Heart left ventricle (tissue), 13 donors: Measurements from ENCODE around the gene SCAND1.
A peak's percentile ranks its signal among the peaks of the same experiment; 100 is the strongest.

ENCODE experiments used
- POLR2A ChIP-seq, 2 donors: fragments of 450-650 bp; IDR thresholded peaks; one replicate each; pipeline ENCODE4 v1.6.1; 2017; ENCODE audit warnings: antibody characterized with exemption in 2 of 2, mild to moderate bottlenecking in 2 of 2, moderate library complexity in 2 of 2
- TF ChIP-seq, protein P1 (sequence below), 12 donors: fragments of 200-600 bp; sonication (generic) in 4 of 12; IDR thresholded peaks; one replicate each; pipeline versions ENCODE4 v1.5.0 to v1.8.0; 2018 to 2022; ENCODE audit warnings: antibody characterized with exemption in 12 of 12, mild to moderate bottlenecking in 5 of 12
- donor health status: ischemic (EF 13 %, LVEDD 7.1; RV severe dilation, severe dysfunction).
- donor health status: DM: no; HTN: yes; CAD: no.
- donor health status: DM: no; HTN: no; CAD: no.
- donor health status: ischemic (EF 25% LVEDD 6.9; RV normal size, moderate dysfunction).
- donor health status: ischemic (EF 25% LVEDD 5.7; RV mildly dilated, moderate dysfunction).
- donor health status: ischemic (EF 35%, LVEDD 5.7; RV mildly dilated, moderate dysfunction).
- donor health status: nonischemic (EF 11% LVEDD 7.7; RV severe dilation, severe dysfunction).
- donor health status: DM: yes; HTN: yes; CAD: no.
- donor health status: PGD.
- donor health status: ischemic (EF 29% LVEDD 5.4; RV normal size, mild dysfunction).
- donor health status: nonischemic (EF 23%, LVEDD 6.1; RV moderate dilation, normal function).

DNA sequence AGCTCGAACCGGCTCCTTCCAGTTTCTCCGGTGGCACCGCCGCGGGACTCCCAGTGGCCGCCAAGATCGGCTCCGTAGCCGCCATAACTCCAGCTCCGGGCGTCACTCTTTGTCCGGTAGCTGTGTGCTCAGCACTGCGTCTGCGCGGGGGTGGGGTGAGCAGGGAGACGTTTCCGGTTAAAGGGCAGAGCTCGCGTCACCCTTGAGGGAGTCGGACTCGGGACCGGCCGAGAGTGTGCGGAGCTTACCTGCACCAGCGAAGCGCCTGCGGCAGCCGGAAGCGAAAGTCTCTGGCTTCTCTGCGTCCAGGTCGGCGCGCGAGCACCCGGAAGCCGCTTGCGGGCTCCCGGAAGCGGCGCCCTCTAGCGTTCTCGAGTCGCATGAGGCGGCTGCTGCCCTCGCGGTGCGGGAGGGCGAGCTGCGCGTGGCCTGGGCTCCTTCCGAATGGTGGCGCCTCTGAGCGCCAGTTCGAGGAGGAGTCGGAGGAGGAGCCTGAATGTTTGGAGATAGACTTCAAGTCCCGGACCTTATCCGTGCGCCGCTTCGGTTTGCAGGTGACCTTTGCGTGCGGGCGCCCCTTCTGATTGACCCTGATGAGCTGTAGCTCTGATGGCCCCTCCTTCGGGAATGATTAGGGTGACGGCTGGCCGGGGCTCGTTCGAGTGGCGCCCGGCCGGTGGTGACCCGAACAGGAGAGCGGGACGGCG is at the start of gene SCAND1:
- TF ChIP-seq, protein P1, sequence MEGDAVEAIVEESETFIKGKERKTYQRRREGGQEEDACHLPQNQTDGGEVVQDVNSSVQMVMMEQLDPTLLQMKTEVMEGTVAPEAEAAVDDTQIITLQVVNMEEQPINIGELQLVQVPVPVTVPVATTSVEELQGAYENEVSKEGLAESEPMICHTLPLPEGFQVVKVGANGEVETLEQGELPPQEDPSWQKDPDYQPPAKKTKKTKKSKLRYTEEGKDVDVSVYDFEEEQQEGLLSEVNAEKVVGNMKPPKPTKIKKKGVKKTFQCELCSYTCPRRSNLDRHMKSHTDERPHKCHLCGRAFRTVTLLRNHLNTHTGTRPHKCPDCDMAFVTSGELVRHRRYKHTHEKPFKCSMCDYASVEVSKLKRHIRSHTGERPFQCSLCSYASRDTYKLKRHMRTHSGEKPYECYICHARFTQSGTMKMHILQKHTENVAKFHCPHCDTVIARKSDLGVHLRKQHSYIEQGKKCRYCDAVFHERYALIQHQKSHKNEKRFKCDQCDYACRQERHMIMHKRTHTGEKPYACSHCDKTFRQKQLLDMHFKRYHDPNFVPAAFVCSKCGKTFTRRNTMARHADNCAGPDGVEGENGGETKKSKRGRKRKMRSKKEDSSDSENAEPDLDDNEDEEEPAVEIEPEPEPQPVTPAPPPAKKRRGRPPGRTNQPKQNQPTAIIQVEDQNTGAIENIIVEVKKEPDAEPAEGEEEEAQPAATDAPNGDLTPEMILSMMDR (IDR thresholded peaks at IDR 0.05): peak; percentile 92 to 100 (median 98)
- peak in 1 of 2 donors; percentile 82 for TF ChIP-seq POLR2A (IDR thresholded peaks at IDR 0.05)
